ENCODE results near the gene STYXL1.
"Not testable (repeated sequence)": the region's sequence is repeated elsewhere in the genome, so short reads cannot be mapped to it uniquely, and the experiment has no call there.

STYXL1 gene

GRCh38 chr7:76064208-76064970 is 16.6 kb upstream of the STYXL1 start:
- no peak for DNase-seq

GRCh38 chr7:76063525-76063924 is 15.7 kb upstream of the STYXL1 start:
- DNase-seq: no peak

GRCh38 chr7:76063114-76063513 is 15.3 kb upstream of the STYXL1 start:
- DNase-seq: no peak

- no peak for DNase-seq
Measured at GRCh38 chr7:76062254-76062653, 14.5 kb upstream of the STYXL1 start.

- no peak for DNase-seq
Measured at GRCh38 chr7:76060842-76061241, 13.0 kb upstream of the STYXL1 start.

- not testable (repeated sequence) for DNase-seq
Measured at GRCh38 chr7:76058745-76059144, 10.9 kb upstream of the STYXL1 start.

GRCh38 chr7:76057813-76058145 is 10.0 kb upstream of the STYXL1 start:
- no peak for DNase-seq

- DNase-seq: no peak
Measured at GRCh38 chr7:76057103-76057812, 9.5 kb upstream of the STYXL1 start.

GRCh38 chr7:76056241-76056640 is 8.4 kb upstream of the STYXL1 start:
- no peak for DNase-seq

GRCh38 chr7:76054123-76055120 is 6.6 kb upstream of the STYXL1 start:
- DNase-seq: no peak

- DNase-seq: no peak
Measured at GRCh38 chr7:76053461-76053860, 5.7 kb upstream of the STYXL1 start.

- DNase-seq: not testable (repeated sequence)
Measured at GRCh38 chr7:76052681-76053080, 4.9 kb upstream of the STYXL1 start.

- peak; percentile 48 for DNase-seq
Measured at GRCh38 chr7:76051840-76052239, 4.0 kb upstream of the STYXL1 start.

- no peak for DNase-seq
Measured at GRCh38 chr7:76050545-76050944, 2.7 kb upstream of the STYXL1 start.

- DNase-seq: no peak
Measured at GRCh38 chr7:76049295-76049694, 1.5 kb upstream of the STYXL1 start.

- peak; percentile 24 for DNase-seq
Measured at GRCh38 chr7:76048668-76048988, 828 bp upstream of the STYXL1 start.

GRCh38 chr7:76047305-76047810 is 442 bp downstream of the STYXL1 start:
- peak; percentile 20 for DNase-seq

- no peak for DNase-seq
Measured at GRCh38 chr7:76044375-76044865, 3.4 kb downstream of the STYXL1 start.

GRCh38 chr7:76040126-76040525 is 7.7 kb downstream of the STYXL1 start:
- no peak for DNase-seq

- DNase-seq: no peak
Measured at GRCh38 chr7:76037310-76037709, 10.5 kb downstream of the STYXL1 start.

GRCh38 chr7:76031964-76032363 is 15.8 kb downstream of the STYXL1 start:
- no peak for DNase-seq

GRCh38 chr7:76029682-76030081 is 18.1 kb downstream of the STYXL1 start:
- DNase-seq: not testable (repeated sequence)

- no peak for DNase-seq
Measured at GRCh38 chr7:76023002-76023401, 24.8 kb downstream of the STYXL1 start.

Data from CD4-positive, alpha-beta T cell treated with Interleukin-10 for 1 hour (primary cell).